CD14-positive monocyte (primary cell): Measurements from ENCODE around the gene HOXD4. TPM values are rescaled to one million over a fixed set of nuclear protein-coding genes. Genes with fewer than 3 reads are reported as not detected.

Experiments used
- DNase-seq, 3 donors: peaks; one replicate each; pipeline ENCODE4 v3.0.0-alpha.2; 2011 to 2022
- H2AFZ ChIP-seq: 2 replicates; pipeline ENCODE4 v1.6.0; 2012; ENCODE audit warnings: mild to moderate bottlenecking, low read depth, low read length, inconsistent platforms; ENCODE audit not compliant: insufficient read depth, poor library complexity, severe bottlenecking
- H3K27ac ChIP-seq, 2 donors: 1 replicate in 1 of 2; 2 replicates in 1 of 2; pipeline ENCODE4 v1.5.1; 2012 to 2013; ENCODE audit warnings: low read length in 2 of 2, control low read depth in 1 of 2, inconsistent platforms in 1 of 2, low read depth in 1 of 2, mild to moderate bottlenecking in 1 of 2
- H3K27me3 ChIP-seq, 2 donors: one replicate each; pipeline versions ENCODE4 v1.6.0 to v1.6.1; 2011 to 2013; ENCODE audit warnings: low read length in 2 of 2; ENCODE audit not compliant: control insufficient read depth in 2 of 2, insufficient read depth in 2 of 2
- H3K36me3 ChIP-seq, 2 donors: replicated peaks in 1 of 2; 1 replicate in 1 of 2; 2 replicates in 1 of 2; pipeline versions ENCODE4 v1.5.1 to v1.6.1; 2012 to 2013; ENCODE audit warnings: low read length in 2 of 2, control low read depth in 1 of 2, inconsistent platforms in 1 of 2, mild to moderate bottlenecking in 1 of 2; ENCODE audit not compliant: insufficient read depth in 2 of 2, control insufficient read depth in 1 of 2
- H3K4me1 ChIP-seq, 2 donors: 1 replicate in 1 of 2; 2 replicates in 1 of 2; pipeline versions ENCODE4 v1.5.1 to v1.6.1; 2012 to 2013; ENCODE audit warnings: low read length in 2 of 2, control low read depth in 1 of 2, inconsistent platforms in 1 of 2, mild to moderate bottlenecking in 1 of 2, moderate library complexity in 1 of 2; ENCODE audit not compliant: insufficient read depth in 2 of 2, control insufficient read depth in 1 of 2
- H3K4me2 ChIP-seq: replicated peaks from 2 replicates; pipeline ENCODE3; 2012; ENCODE audit warnings: low read length, moderate library complexity, mild to moderate bottlenecking; ENCODE audit not compliant: poor library complexity, severe bottlenecking; ENCODE audit errors: extremely low read depth
- H3K4me3 ChIP-seq, 3 experiments: fragments of 200-600 bp in 1 of 3; sonication (generic) in 1 of 3; replicated peaks in 1 of 3; 1 replicate in 2 of 3; 2 replicates in 1 of 3; pipeline ENCODE4 v1.5.1; 2011 to 2013; ENCODE audit warnings: low read length in 3 of 3, mild to moderate bottlenecking in 3 of 3, control low read depth in 2 of 3, low read depth in 2 of 3, inconsistent platforms in 1 of 3, moderate library complexity in 1 of 3
- H3K79me2 ChIP-seq: 2 replicates; pipeline ENCODE4 v1.6.0; 2012; ENCODE audit warnings: mild to moderate bottlenecking, control low read depth, inconsistent platforms, low read length, moderate library complexity; ENCODE audit not compliant: insufficient read depth
- H3K9ac ChIP-seq: 2 replicates; pipeline ENCODE4 v1.6.0; 2017; ENCODE audit warnings: low read length, mild to moderate bottlenecking; ENCODE audit not compliant: insufficient read depth, poor library complexity, severe bottlenecking
- H3K9me3 ChIP-seq, 2 donors: replicated peaks in 1 of 2; 1 replicate in 1 of 2; 2 replicates in 1 of 2; pipeline versions ENCODE4 v1.5.1 to v1.6.1; 2012 to 2013; ENCODE audit warnings: low read length in 2 of 2, control low read depth in 1 of 2; ENCODE audit not compliant: control insufficient read depth in 1 of 2, insufficient read depth in 1 of 2
- H4K20me1 ChIP-seq: 2 replicates; pipeline ENCODE4 v1.6.0; 2012; ENCODE audit warnings: mild to moderate bottlenecking, low read length, control low read depth, moderate library complexity; ENCODE audit not compliant: insufficient read depth
- H3K27ac Mint-ChIP-seq, 7 donors: one replicate each; pipeline ENCODE4 v1.8.0; 2020; ENCODE audit warnings: mild to moderate bottlenecking in 7 of 7, mixed read lengths in 7 of 7, moderate library complexity in 6 of 7, inconsistent platforms in 2 of 7
- H3K27me3 Mint-ChIP-seq, 3 donors: one replicate each; pipeline ENCODE4 v1.8.0; 2021 to 2022; ENCODE audit warnings: low read depth in 3 of 3, mild to moderate bottlenecking in 3 of 3, mixed read lengths in 3 of 3, moderate library complexity in 3 of 3, inconsistent platforms in 1 of 3
- H3K36me3 Mint-ChIP-seq, 2 donors: one replicate each; pipeline ENCODE4 v1.8.0; 2020; ENCODE audit warnings: mixed read lengths in 2 of 2, inconsistent platforms in 1 of 2, mild to moderate bottlenecking in 1 of 2
- H3K4me1 Mint-ChIP-seq: one replicate; pipeline ENCODE4 v1.8.0; 2020; ENCODE audit warnings: mild to moderate bottlenecking, mixed read lengths
- H3K4me3 Mint-ChIP-seq, 2 donors: one replicate each; pipeline ENCODE4 v1.8.0; 2020; ENCODE audit warnings: mild to moderate bottlenecking in 2 of 2, mixed read lengths in 2 of 2, moderate library complexity in 1 of 2
- H3K9me3 Mint-ChIP-seq, 7 donors: one replicate each; pipeline ENCODE4 v1.8.0; 2020 to 2022; ENCODE audit warnings: mixed read lengths in 7 of 7, mild to moderate bottlenecking in 6 of 7, moderate library complexity in 6 of 7, inconsistent platforms in 2 of 7
- WGBS: methylation state at CpG from one replicate; pipeline ENCODE4 v1.1.5; 2013; ENCODE audit warnings: missing lambda C conversion rate; ENCODE audit not compliant: insufficient coverage; 5-methylcytosine and 5-hydroxymethylcytosine counted together
- intact Hi-C, 2 donors: fragments of 100-400 bp; cut with micrococcal nuclease; formaldehyde crosslinking; loops; one replicate each; pipeline versions ENCODE4 v1.15.0 to v1.15.1; 2023
- polyA plus RNA-seq, 3 donors: library from polyadenylated mRNA; depleted of rRNA in 1 of 3; unstranded in 2 of 3; stranded (reverse) in 1 of 3; fragments of 300-500 nt in 2 of 3; fragments of >200 nt in 1 of 3; fragmentation: Illumina TruSeq in 2 of 3; gene quantifications; 1 replicate in 2 of 3; 2 replicates in 1 of 3; pipeline ENCODE4 v1.2.3, GENCODE V29; 2012 to 2021
- TF ChIP-seq, protein P1 (sequence below): fragments of 200-600 bp; IDR thresholded peaks from one replicate; pipeline ENCODE4 v1.8.0; 2022; ENCODE audit warnings: antibody characterized with exemption, mild to moderate bottlenecking

The HOXD4 gene
- polyA plus RNA-seq, 3 donors: not detected

DNA sequence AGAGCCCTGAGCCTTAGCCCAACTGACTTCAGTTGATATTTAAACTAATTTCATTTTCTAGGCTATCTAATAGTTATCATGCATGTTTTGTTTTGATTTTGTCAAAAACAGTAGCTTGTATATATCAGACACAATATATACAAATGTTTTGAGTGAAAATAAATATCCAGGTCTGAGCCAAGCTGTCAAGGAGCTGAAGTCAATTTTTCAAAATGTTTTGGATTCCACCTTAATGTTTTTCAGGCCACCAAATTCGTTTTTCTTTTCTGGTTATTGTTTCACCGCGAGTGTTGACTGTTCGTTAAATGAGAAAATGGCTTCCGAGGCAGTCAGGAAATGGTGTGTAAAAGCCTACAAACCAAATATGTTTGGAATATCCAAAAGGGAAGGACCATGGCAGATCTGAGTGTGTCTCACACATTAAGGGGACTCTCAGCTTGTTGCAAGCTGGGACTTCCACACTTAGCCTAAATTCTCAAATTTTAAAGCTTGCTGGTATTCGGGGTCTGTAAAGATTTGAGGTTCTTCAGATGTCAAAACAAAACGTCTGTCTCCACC is 49.0 kb upstream of the HOXD4 start:
- Histone ChIP-seq H3K4me1 (peaks cover 7 to 17% of the 10 kb centered on the region in 2 donors), H4K20me1 (no peaks in the 10 kb centered on the region), H3K27me3 (peaks cover 85 to 98% of the 10 kb centered on the region in 2 donors), H3K4me2 (no peak overlapping the region), H3K27ac (no peak overlapping the region), H3K9ac (no peak overlapping the region), H2AFZ (no peak overlapping the region), H3K36me3 (no peaks in the 10 kb centered on the region), H3K9me3 (peaks cover 0 to 78% of the 10 kb centered on the region in 2 donors), H3K4me3 (no peak overlapping the region), H3K79me2 (no peaks in the 10 kb centered on the region)
- DNase-seq: no peak
- Mint-ChIP-seq H3K27me3 (peaks cover 95 to 100% (median 97%) of the 10 kb centered on the region in 3 donors), H3K4me1 (peaks cover 29% of the 10 kb centered on the region), H3K27ac (no peak overlapping the region), H3K36me3 (peaks cover 0 to 6% of the 10 kb centered on the region in 2 donors), H3K9me3 (peaks cover 0 to 44% (median 31%) of the 10 kb centered on the region in 7 donors), H3K4me3 (peak overlapping the region in 1 of 2 donors; percentile 61)
- 11% methylated on average over 5 of the region's 7 CpGs for WGBS
- TF ChIP-seq, protein P1, sequence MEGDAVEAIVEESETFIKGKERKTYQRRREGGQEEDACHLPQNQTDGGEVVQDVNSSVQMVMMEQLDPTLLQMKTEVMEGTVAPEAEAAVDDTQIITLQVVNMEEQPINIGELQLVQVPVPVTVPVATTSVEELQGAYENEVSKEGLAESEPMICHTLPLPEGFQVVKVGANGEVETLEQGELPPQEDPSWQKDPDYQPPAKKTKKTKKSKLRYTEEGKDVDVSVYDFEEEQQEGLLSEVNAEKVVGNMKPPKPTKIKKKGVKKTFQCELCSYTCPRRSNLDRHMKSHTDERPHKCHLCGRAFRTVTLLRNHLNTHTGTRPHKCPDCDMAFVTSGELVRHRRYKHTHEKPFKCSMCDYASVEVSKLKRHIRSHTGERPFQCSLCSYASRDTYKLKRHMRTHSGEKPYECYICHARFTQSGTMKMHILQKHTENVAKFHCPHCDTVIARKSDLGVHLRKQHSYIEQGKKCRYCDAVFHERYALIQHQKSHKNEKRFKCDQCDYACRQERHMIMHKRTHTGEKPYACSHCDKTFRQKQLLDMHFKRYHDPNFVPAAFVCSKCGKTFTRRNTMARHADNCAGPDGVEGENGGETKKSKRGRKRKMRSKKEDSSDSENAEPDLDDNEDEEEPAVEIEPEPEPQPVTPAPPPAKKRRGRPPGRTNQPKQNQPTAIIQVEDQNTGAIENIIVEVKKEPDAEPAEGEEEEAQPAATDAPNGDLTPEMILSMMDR: no peak
- intact Hi-C loops: no loop called here

- Histone ChIP-seq H3K4me1 (peaks cover 6 to 12% of the 10 kb centered on the region in 2 donors), H3K79me2 (no peaks in the 10 kb centered on the region), H2AFZ (no peak overlapping the region), H3K36me3 (no peaks in the 10 kb centered on the region), H4K20me1 (no peaks in the 10 kb centered on the region), H3K4me3 (no peak overlapping the region), H3K27me3 (peaks cover 77 to 93% of the 10 kb centered on the region in 2 donors), H3K9me3 (peaks cover 0 to 77% of the 10 kb centered on the region in 2 donors), H3K9ac (no peak overlapping the region), H3K4me2 (no peak overlapping the region), H3K27ac (no peak overlapping the region)
- peaks cover 0 to 6% of the 10 kb centered on the region in 2 donors for H3K36me3 Mint-ChIP-seq
- H3K4me1 Mint-ChIP-seq: peaks cover 21% of the 10 kb centered on the region
- intact Hi-C loops: no loop called here
- peak overlapping the region in 1 of 2 donors; percentile 83 for H3K4me3 Mint-ChIP-seq
- no peak overlapping the region for H3K27ac Mint-ChIP-seq
- TF ChIP-seq, protein P1: no peak
- peaks cover 0 to 36% (median 28%) of the 10 kb centered on the region in 7 donors for H3K9me3 Mint-ChIP-seq
- peaks cover 89 to 98% (median 90%) of the 10 kb centered on the region in 3 donors for H3K27me3 Mint-ChIP-seq
- no peak for DNase-seq
- no CpG with 5 or more reads among the region's 7 CpGs for WGBS
These were observed 48.2 kb upstream of the HOXD4 start for GRCh38 chr2:176103194-176103593.
